ENCODE data around the gene SCYL2.

Gene SCYL2

GRCh38 chr12:100266585-100266834 lies 467 bp upstream of the SCYL2 start:
- TF ChIP-seq CTCF (IDR thresholded peaks at IDR 0.05) = no peak
- intact Hi-C loops (cut with DNase I; ENCODE audit: low total_unique reads) = loop anchor here (5.0 kb wide), 1 partner anchor 119 kb away; no protein-coding TSS in a partner anchor
- DNase-seq = no peak
- H3K9me3 ChIP-seq = no peaks in the 10 kb centered on the region
- H3K4me1 ChIP-seq = peaks cover 0 to 26% (median 19%) of the 10 kb centered on the region in 4 donors
- peak overlapping the region; percentile 99 to 100 for H3K27ac ChIP-seq
- H3K36me3 ChIP-seq = no peaks in the 10 kb centered on the region
- H3K27me3 ChIP-seq = no peaks in the 10 kb centered on the region
- H3K4me3 ChIP-seq = peak overlapping the region; percentile 99

GRCh38 chr12:100267603-100268281 lies 765 bp downstream of the SCYL2 start:
- Histone ChIP-seq H3K27ac (peak overlapping the region; percentile 99 to 100), H3K36me3 (no peaks in the 10 kb centered on the region), H3K4me1 (peaks cover 0 to 31% (median 19%) of the 10 kb centered on the region in 4 donors), H3K27me3 (no peaks in the 10 kb centered on the region), H3K4me3 (peak overlapping the region; percentile 99), H3K9me3 (no peaks in the 10 kb centered on the region)
- DNase-seq = peak in 1 of 2 donors; percentile 30
- intact Hi-C loops (cut with DNase I; ENCODE audit: low total_unique reads) = loop anchor here (5.0 kb wide), 1 partner anchor 120 kb away; no protein-coding TSS in a partner anchor
- no peak for TF ChIP-seq CTCF (IDR thresholded peaks at IDR 0.05)

GRCh38 chr12:100268835-100269564 lies 2.0 kb downstream of the SCYL2 start:
- intact Hi-C loops (cut with DNase I; ENCODE audit: low total_unique reads) = loop anchor here (5.0 kb wide), 1 partner anchor 122 kb away; no protein-coding TSS in a partner anchor
- H3K9me3 ChIP-seq = no peaks in the 10 kb centered on the region
- no peaks in the 10 kb centered on the region for H3K27me3 ChIP-seq
- DNase-seq = no peak
- TF ChIP-seq CTCF (IDR thresholded peaks at IDR 0.05) = no peak
- H3K4me3 ChIP-seq = peak overlapping the region in 1 of 2 donors; percentile 99
- H3K36me3 ChIP-seq = no peaks in the 10 kb centered on the region
- H3K27ac ChIP-seq = peak overlapping the region in 1 of 2 donors; percentile 100
- H3K4me1 ChIP-seq = peaks cover 0 to 31% (median 19%) of the 10 kb centered on the region in 4 donors

GRCh38 chr12:100273782-100274181 lies 6.8 kb downstream of the SCYL2 start:
- no peak for TF ChIP-seq CTCF (IDR thresholded peaks at IDR 0.05)
- Histone ChIP-seq H3K9me3 (no peaks in the 10 kb centered on the region), H3K4me1 (peaks cover 0 to 22% (median 10%) of the 10 kb centered on the region in 4 donors), H3K27me3 (no peaks in the 10 kb centered on the region), H3K36me3 (no peaks in the 10 kb centered on the region), H3K27ac (no peak overlapping the region), H3K4me3 (no peak overlapping the region)
- intact Hi-C loops (cut with DNase I; ENCODE audit: low total_unique reads) = no loop called here
- DNase-seq = no peak

GRCh38 chr12:100274291-100274690 lies 7.3 kb downstream of the SCYL2 start:
- H3K27me3 ChIP-seq = no peaks in the 10 kb centered on the region
- H3K9me3 ChIP-seq = no peaks in the 10 kb centered on the region
- peaks cover 0 to 17% (median 5%) of the 10 kb centered on the region in 4 donors for H3K4me1 ChIP-seq
- intact Hi-C loops (cut with DNase I; ENCODE audit: low total_unique reads) = no loop called here
- TF ChIP-seq CTCF (IDR thresholded peaks at IDR 0.05) = no peak
- H3K36me3 ChIP-seq = no peaks in the 10 kb centered on the region
- no peak for DNase-seq
- no peak overlapping the region for H3K4me3 ChIP-seq
- H3K27ac ChIP-seq = no peak overlapping the region
